IMR-90 (cell line): ENCODE measurements around the gene PLD4. TPM values are rescaled to one million over a fixed set of nuclear protein-coding genes. Genes with fewer than 3 reads are reported as not detected.

ENCODE experiments used
- ATAC-seq: fragments of 200-7000 bp; cut with Tn5 transposase; 2 replicates; pipeline ENCODE4 v1.9.1; 2020; ENCODE audit warnings: low read depth, mild to moderate bottlenecking, moderate library complexity
- BruUV-seq: library from RNA; stranded (reverse); fragments of 400-500 nt; replicated peaks from 2 replicates; lab custom pipeline; 2021; lab: Mats Ljungman, UMichigan
- CTCF ChIA-PET: fragments of 300-600 bp; formaldehyde crosslinking; extraction: SDS; loops from one replicate; lab custom pipeline; 2021; ENCODE audit warnings: antibody characterized with exemption; lab: Yijun Ruan, JAX
- POLR2A ChIA-PET: fragments of 300-600 bp; sonication (Branson Sonifier 250); formaldehyde crosslinking; loops from one replicate; lab custom pipeline; 2022; ENCODE audit warnings: antibody characterized with exemption; ENCODE audit not compliant: unreplicated experiment; lab: Charles Lee
- DNase-seq: peaks from one replicate; pipeline ENCODE4 v3.0.0; 2013
- H2AFZ ChIP-seq: replicated peaks from 2 replicates; pipeline ENCODE3; 2013; ENCODE audit warnings: low read length, mild to moderate bottlenecking; ENCODE audit not compliant: poor library complexity
- H2AK5ac ChIP-seq: 2 replicates; pipeline ENCODE4 v1.6.1; 2013; ENCODE audit warnings: low read depth, low read length, inconsistent platforms
- H2AK9ac ChIP-seq: replicated peaks from 2 replicates; pipeline ENCODE3; 2013; ENCODE audit warnings: mild to moderate bottlenecking, low read depth, low read length, moderate library complexity; ENCODE audit not compliant: poor library complexity
- H2BK120ac ChIP-seq: 2 replicates; pipeline ENCODE4 v1.6.1; 2013; ENCODE audit warnings: low read depth, low read length, inconsistent platforms
- H2BK15ac ChIP-seq: 3 replicates; pipeline ENCODE4 v1.6.1; 2013; ENCODE audit warnings: low read depth, low read length, inconsistent platforms
- H2BK20ac ChIP-seq: 2 replicates; pipeline ENCODE4 v1.6.1; 2013; ENCODE audit warnings: low read depth, mild to moderate bottlenecking, inconsistent platforms, low read length, moderate library complexity
- H2BK5ac ChIP-seq: 2 replicates; pipeline ENCODE4 v1.6.1; 2013; ENCODE audit warnings: mild to moderate bottlenecking, low read depth, low read length, inconsistent platforms; ENCODE audit not compliant: poor library complexity, severe bottlenecking
- H3K14ac ChIP-seq: replicated peaks from 2 replicates; pipeline ENCODE4 v1.6.1; 2013; ENCODE audit warnings: low read depth, low read length, inconsistent platforms
- H3K18ac ChIP-seq: 2 replicates; pipeline ENCODE4 v1.6.1; 2013; ENCODE audit warnings: low read depth, low read length, control low read depth
- H3K23ac ChIP-seq: 2 replicates; pipeline ENCODE4 v1.6.1; 2013; ENCODE audit warnings: low read depth, low read length, inconsistent platforms
- H3K27ac ChIP-seq: 2 replicates; pipeline ENCODE4 v1.5.1; 2013; ENCODE audit warnings: mild to moderate bottlenecking, control low read depth, low read length; ENCODE audit not compliant: insufficient read depth
- H3K27me3 ChIP-seq: 2 replicates; pipeline ENCODE4 v1.6.1; 2013; ENCODE audit warnings: low read length; ENCODE audit not compliant: control insufficient read depth, insufficient read depth
- H3K36me3 ChIP-seq: 2 replicates; pipeline ENCODE4 v1.6.1; 2013; ENCODE audit warnings: low read length, mixed read lengths; ENCODE audit not compliant: control insufficient read depth, insufficient read depth
- H3K4ac ChIP-seq: 2 replicates; pipeline ENCODE4 v1.6.1; 2013; ENCODE audit warnings: low read depth, low read length, inconsistent platforms
- H3K4me1 ChIP-seq: 2 replicates; pipeline ENCODE4 v1.6.1; 2013; ENCODE audit warnings: low read length, mixed read lengths; ENCODE audit not compliant: control insufficient read depth, insufficient read depth
- H3K4me2 ChIP-seq: 2 replicates; pipeline ENCODE4 v1.6.1; 2013; ENCODE audit warnings: low read depth, mild to moderate bottlenecking, control low read depth, low read length, moderate library complexity
- H3K4me3 ChIP-seq: 2 replicates; pipeline ENCODE4 v1.5.1; 2013; ENCODE audit warnings: low read depth, mild to moderate bottlenecking, control low read depth, low read length, moderate library complexity; ENCODE audit not compliant: insufficient read depth
- H3K56ac ChIP-seq: 2 replicates; pipeline ENCODE4 v1.6.1; 2013; ENCODE audit warnings: low read length, inconsistent platforms; ENCODE audit not compliant: insufficient read depth; ENCODE audit errors: extremely low read depth
- H3K79me1 ChIP-seq, 2 experiments: 2 replicates each; pipeline ENCODE4 v1.6.1; 2013; ENCODE audit warnings: low read length in 2 of 2, inconsistent platforms in 1 of 2, low read depth in 1 of 2
- H3K9ac ChIP-seq: 2 replicates; pipeline ENCODE4 v1.6.1; 2013; ENCODE audit warnings: low read depth, low read length, control low read depth
- H3K9me1 ChIP-seq: 2 replicates; pipeline ENCODE4 v1.6.1; 2013; ENCODE audit warnings: low read length, inconsistent platforms; ENCODE audit not compliant: insufficient read depth
- H3K9me3 ChIP-seq: 2 replicates; pipeline ENCODE4 v1.6.1; 2013; ENCODE audit warnings: low read length; ENCODE audit not compliant: control insufficient read depth, insufficient read depth
- H4K20me1 ChIP-seq: 2 replicates; pipeline ENCODE4 v1.6.1; 2013; ENCODE audit warnings: low read length, inconsistent platforms; ENCODE audit not compliant: insufficient read depth
- H4K5ac ChIP-seq: 2 replicates; pipeline ENCODE4 v1.6.1; 2013; ENCODE audit warnings: mild to moderate bottlenecking, low read depth, low read length, control low read depth
- H4K8ac ChIP-seq, 2 experiments: 2 replicates each; pipeline ENCODE4 v1.6.1; 2013; ENCODE audit warnings: low read depth in 2 of 2, low read length in 2 of 2, control low read depth in 1 of 2, inconsistent platforms in 1 of 2
- H4K91ac ChIP-seq: 2 replicates; pipeline ENCODE4 v1.6.1; 2013; ENCODE audit warnings: low read depth, low read length, inconsistent platforms; ENCODE audit not compliant: insufficient read depth
- BHLHE40 ChIP-seq: fragments of 150-350 bp; IDR thresholded peaks from 2 replicates; pipeline ENCODE4 v1.6.1; 2016; ENCODE audit warnings: mild to moderate bottlenecking, low read depth, low read length
- FOS ChIP-seq: fragments of 150-350 bp; IDR thresholded peaks from 2 replicates; pipeline ENCODE4 v1.6.1; 2016; ENCODE audit warnings: low read depth, low read length
- MAZ ChIP-seq: IDR thresholded peaks from 2 replicates; pipeline ENCODE4 v1.6.1; 2012; ENCODE audit warnings: low read depth, mild to moderate bottlenecking, low read length, improper control_type of control experiment, moderate library complexity, borderline replicate concordance
- RCOR1 ChIP-seq: IDR thresholded peaks from 2 replicates; pipeline ENCODE4 v1.6.1; 2012; ENCODE audit warnings: mild to moderate bottlenecking, low read length, improper control_type of control experiment; ENCODE audit not compliant: insufficient replicate concordance
- SMC3 ChIP-seq: fragments of 150-350 bp; IDR thresholded peaks from 2 replicates; pipeline ENCODE4 v1.6.1; 2016; ENCODE audit warnings: low read depth, mild to moderate bottlenecking, antibody characterized with exemption, low read length, moderate library complexity
- USF2 ChIP-seq: fragments of 150-350 bp; IDR thresholded peaks from 2 replicates; pipeline ENCODE4 v1.6.1; 2017; ENCODE audit warnings: mild to moderate bottlenecking, antibody characterized with exemption, low read length, low read depth
- WGBS, 2 experiments: methylation state at CpG; one replicate each; pipeline versions ENCODE4 v1.1.5 to v1.1.7; 2013; ENCODE audit warnings: missing lambda C conversion rate in 2 of 2; ENCODE audit not compliant: insufficient read length in 1 of 2; ENCODE audit errors: extremely low coverage in 2 of 2; 5-methylcytosine and 5-hydroxymethylcytosine counted together
- dilution Hi-C: fragments of 300-500 bp; cut with HindIII; formaldehyde crosslinking; loops from one replicate; pipeline ENCODE4 v1.14.3; 2018; ENCODE audit warnings: low sequenced_read_pairs; ENCODE audit not compliant: unreplicated experiment
- in situ Hi-C: fragments of 300-500 bp; cut with MboI; formaldehyde crosslinking; loops from 3 replicates; pipeline ENCODE4 v1.14.3; 2019; ENCODE audit warnings: low sequenced_read_pairs, inconsistent platforms, mixed read lengths
- intact Hi-C: fragments of 100-400 bp; cut with micrococcal nuclease; formaldehyde crosslinking; loops from 2 replicates; pipeline ENCODE4 v1.10.0; 2022
- polyA plus RNA-seq, 3 experiments: library from polyadenylated mRNA; depleted of rRNA; stranded (reverse); fragments of >200 nt; gene quantifications; 2 replicates each; pipeline ENCODE4 v1.2.3, GENCODE V29; 2012; ENCODE audit warnings: low replicate concordance in 1 of 3
- total RNA-seq: library from RNA; depleted of rRNA; stranded (reverse); fragments of >200 nt; gene quantifications from 2 replicates; pipeline ENCODE4 v1.2.3, GENCODE V29; 2012

PLD4 gene
- total and polyA plus RNA-seq, 2 of the 4 experiments (the other 2 are of a cell fraction) = 0.05 TPM; not detected in 1

- Histone ChIP-seq H2BK20ac (peak overlapping the region; percentile 73), H3K14ac (peak overlapping the region; percentile 35), H3K4ac (peak overlapping the region; percentile 93), H3K4me2 (peak overlapping the region; percentile 23; the same call in 1 of the 2 replicates), H2BK5ac (peak overlapping the region; percentile 46), H3K4me3 (no peak overlapping the region), H4K91ac (peak overlapping the region; percentile 77), H3K4me1 (peaks cover 40% of the 10 kb centered on the region), H2AK9ac (peak overlapping the region; percentile 84), H3K56ac (no peak overlapping the region), H2BK15ac (peak overlapping the region; percentile 3; the same call in 2 of the 3 replicates), H4K20me1 (0 out of 2 replicates have a peak, but pooled peaks cover 3% of the 10 kb centered on the region), H3K23ac (no peak overlapping the region), H4K5ac (peak overlapping the region; percentile 23; the same call in 1 of the 2 replicates), H3K9ac (no peak overlapping the region), H3K36me3 (no peaks in the 10 kb centered on the region), H4K8ac (peak overlapping the region; percentile 2 to 41; a peak in 2 of 4 replicates), H3K27me3 (no peaks in the 10 kb centered on the region), H2AFZ (peak overlapping the region; percentile 89), H3K9me1 (peaks cover 11% of the 10 kb centered on the region), H3K27ac (peak overlapping the region; percentile 9), H3K9me3 (no peaks in the 10 kb centered on the region), H3K79me1 (peaks cover 0 to 25% of the 10 kb centered on the region in 2 experiments; a peak in 1 of 4 replicates), H2AK5ac (peak overlapping the region; percentile 87), H2BK120ac (peak overlapping the region; percentile 95), H3K18ac (0 out of 2 replicates have a peak overlapping the region, but pooled peaks have one; percentile 10)
- ChIA-PET CTCF (interaction anchor here (4.1 kb wide), 1 partner anchor 73 kb away, joined by 21 read pairs; no protein-coding TSS in a partner anchor), POLR2A (interaction anchor here (0.9 kb wide), 1 partner anchor 113 kb away, joined by 7 read pairs; no protein-coding TSS in a partner anchor)
- WGBS, 2 experiments = 0% methylated on average over 4 of the region's 12 CpGs; no CpG with 5 or more reads in 1 of the 2 experiments
- intact Hi-C loops (loop anchor here (1.0 to 5.0 kb wide), 2 partner anchors 41 to 77 kb away; no protein-coding TSS in a partner anchor), dilution Hi-C loops (no loop called here), in situ Hi-C loops (loop anchor here (5.0 kb wide), 2 partner anchors 36 to 74 kb away; no protein-coding TSS in a partner anchor)
- BruUV-seq = no TSS peak
- peak; percentile 99 for TF ChIP-seq MAZ
- peak; percentile 35; the same call in 1 of the 2 replicates for TF ChIP-seq USF2
- TF ChIP-seq FOS = peak; percentile 92
- peak; percentile 69 for TF ChIP-seq RCOR1
- peak; percentile 52 for TF ChIP-seq BHLHE40
- TF ChIP-seq SMC3 = no peak
- DNase-seq (peak; percentile 94), ATAC-seq (peak; percentile 78)
Observed at GRCh38 chr14:104973135-104973384, 48.4 kb downstream of the PLD4 start.
